GM19372 (cell line): ENCODE data around the gene PPHLN1.
"Not testable (repeated sequence)": the region's sequence is repeated elsewhere in the genome, so short reads cannot be mapped to it uniquely, and the experiment has no call there.

ENCODE experiments used
- ATAC-seq: cut with Tn5 transposase; IDR thresholded peaks from one replicate; pipeline ENCODE4 v1.9.1; 2021; ENCODE audit warnings: mild to moderate bottlenecking, low read depth, moderate library complexity; ENCODE audit not compliant: unreplicated experiment

PPHLN1 gene

DNA sequence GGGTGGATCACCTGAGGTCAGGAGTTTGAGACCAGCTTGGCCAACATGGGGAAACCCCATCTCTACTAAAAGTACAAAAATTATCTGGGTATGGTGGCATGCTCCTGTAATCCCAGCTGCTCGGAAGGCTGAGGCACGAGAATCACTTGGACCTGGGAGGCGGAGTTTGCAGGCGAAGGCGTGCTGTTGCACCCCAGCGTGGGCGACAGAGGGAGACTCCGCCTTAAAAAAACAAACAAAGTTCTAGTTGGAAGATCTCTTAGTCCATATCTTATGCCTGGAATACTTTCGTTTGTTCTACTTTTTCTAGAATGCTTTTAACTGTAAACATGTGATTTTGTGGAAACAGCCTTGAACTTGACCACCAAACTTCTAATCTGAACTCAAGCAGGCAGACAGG is 38.7 kb downstream of the PPHLN1 start:
- no peak for ATAC-seq

DNA sequence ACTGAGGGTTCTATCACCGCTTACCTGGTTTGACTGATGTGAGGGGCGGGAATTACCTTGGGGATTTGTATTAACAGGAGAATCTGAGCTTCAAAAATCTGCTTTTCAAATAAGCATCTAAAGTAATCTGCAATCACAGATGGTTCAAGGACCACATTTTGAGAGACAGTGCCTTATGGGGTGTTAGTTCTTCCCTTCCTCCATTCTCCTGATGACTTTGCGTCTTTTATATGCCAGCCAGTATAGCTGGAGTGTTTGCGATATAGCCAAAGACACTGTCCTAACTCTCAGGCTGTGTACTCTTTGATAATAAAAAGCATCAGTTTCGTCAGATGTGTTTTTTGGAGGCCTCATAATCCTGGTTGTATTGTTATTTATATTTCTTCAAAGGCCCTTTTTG is 39.5 kb downstream of the PPHLN1 start:
- no peak for ATAC-seq

DNA sequence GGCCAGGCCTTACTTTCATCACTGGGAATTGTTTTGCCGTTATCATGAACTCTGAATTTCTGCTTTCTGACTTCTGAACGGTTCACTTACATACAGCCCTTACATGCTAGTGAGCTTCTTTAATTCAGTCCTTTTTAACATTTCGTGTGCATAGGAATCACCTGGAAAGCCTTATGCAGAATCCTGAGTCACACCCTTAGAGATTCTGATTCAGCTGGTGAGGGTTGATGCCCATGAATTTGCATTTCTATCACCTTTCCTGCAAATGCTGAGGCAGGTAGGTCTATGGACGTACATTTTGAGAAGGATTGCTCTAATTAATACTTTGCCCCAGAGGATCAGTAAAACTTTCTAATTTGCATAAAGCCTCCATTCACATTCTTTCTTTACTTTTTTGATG is 44.0 kb downstream of the PPHLN1 start:
- ATAC-seq = no peak

DNA sequence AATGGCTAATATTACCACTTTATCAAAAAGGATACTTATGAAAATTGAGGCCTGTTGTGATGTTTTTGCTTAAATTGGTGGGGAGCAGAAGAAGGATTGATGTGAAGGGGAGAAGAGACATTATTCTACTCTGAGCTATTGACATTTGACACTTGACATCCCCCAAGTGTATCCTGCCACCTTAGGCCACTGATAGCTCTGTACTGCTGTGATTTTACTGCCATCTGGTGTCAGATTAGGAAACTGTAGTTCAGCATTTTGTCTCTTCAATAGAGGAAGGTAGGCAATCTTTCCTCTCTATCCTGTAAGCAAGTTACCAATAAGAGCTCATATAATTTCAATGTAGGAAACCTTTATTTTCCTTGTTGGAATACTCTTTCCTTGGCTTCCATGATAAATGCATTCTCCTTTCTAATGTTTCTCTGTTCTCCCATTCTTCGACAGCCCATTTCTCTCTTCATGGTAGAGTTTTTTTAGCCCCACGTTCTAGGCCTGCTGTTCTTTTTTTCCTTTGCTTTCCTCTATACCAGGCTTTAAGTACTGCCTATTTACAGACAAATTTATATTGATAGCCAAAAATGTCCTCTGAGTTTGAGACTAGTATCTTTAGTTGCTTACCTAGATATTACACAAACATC is 46.3 kb downstream of the PPHLN1 start:
- peak; percentile 82 for ATAC-seq

DNA sequence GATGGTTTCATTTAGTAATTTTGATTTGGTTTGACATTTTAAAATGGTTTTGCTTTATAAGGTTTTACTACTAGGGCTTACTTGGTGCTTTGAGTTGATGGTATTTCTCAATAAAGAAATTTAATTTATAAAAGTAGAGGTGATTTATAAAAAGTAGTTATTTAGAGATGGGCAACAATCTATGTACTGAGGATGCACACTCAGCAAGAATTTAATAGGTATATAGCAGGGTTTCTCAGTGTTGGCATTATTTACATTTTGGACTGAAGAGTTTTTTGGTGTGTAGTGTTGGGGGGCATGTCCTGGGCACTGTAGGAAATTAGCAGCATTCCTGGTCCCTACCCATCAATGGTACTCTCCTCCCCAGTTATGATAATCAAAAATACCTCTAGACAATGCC is 47.7 kb downstream of the PPHLN1 start:
- no peak for ATAC-seq

DNA sequence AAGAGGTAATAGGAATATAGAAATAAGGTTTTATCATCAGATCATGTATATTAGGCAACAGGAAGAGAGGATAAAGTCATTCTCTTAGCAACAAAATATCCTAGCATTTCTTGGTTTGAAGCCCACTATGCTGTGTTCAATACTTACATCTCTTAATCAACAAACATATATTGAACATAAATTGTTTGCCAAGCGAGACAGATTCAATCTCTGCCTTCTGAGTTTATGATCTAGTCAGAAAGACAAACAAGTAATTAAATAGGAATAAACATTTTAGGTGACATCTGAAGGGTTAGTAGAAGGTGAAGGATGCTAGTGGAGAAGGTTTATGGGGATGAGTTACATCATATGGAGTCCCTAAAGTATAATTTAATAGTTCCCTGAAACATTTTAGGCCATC is 54.8 kb downstream of the PPHLN1 start:
- no peak for ATAC-seq

DNA sequence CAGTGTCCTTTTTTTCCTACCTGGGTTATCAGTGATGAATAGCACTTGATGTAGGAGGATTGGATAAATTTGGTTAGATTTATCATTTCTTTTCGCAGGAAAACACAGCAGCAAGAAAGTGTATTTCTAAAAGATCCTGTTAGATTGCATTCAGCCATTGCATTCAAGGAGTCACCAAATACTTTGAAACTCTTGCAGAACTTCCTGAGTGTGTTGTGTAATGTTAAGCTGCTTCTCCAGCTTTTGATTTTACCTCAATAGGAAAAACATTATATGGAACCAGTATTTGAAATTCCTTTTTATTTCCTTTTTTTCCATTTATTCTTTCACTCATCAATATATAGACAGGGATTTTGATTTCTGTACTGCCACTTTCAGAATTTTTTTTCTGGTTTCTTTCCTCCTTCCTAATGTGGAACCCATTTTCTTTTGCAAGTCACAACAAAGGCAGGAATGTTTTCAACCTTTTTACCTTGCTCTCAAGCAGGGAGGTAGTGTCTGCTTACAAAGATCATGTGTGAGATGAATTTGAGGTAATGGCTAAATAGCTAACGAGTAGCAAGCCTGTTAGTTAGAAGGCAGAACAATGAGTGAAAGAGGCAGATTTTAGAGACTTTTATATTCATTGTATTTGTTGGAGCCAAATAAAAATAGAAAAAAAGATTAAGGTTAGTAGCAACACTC is 56.2 kb downstream of the PPHLN1 start:
- no peak for ATAC-seq

DNA sequence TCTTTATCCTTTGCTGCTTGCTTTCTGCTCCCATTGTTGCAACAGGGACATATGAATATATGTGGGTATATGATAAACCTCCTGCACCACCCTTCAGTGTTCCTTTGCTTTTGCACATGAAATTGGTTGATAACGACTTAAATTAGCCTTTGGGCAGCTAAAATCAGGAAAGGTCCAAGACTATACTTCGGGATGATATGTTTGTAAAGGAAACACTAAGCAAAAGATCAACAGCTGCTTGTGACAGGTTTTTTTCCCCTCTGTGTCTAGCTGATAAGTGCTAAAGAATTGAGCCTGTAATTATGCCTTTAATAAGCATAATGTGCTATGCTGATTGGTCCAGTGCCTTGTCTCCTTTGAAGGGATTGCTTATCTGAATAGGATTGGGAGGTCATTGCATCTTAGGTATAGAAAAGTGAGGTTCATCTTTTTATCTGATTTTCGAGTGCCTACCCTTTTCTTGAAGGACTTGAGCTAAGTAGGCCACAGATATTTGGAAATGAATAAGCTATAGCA is 59.4 kb downstream of the PPHLN1 start:
- ATAC-seq = no peak

DNA sequence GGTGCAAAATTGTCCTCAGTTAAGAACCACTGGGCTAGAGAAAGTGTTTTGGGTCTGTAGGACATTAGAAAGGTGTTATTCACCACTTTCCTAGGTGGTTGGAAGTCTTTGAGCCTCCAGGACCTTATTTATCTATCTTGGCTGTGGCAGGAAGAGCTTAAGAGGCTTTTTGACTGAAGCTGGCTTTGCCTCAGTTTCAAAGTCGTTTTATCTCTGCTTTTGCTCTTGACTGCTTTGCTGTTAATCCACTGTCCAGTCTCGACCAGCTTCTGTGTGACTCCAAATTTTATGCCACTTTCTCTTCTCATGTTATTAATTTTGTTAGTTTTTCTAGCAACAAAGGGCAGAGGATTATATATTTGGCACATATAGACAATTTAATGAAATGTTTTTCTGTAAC is 60.3 kb downstream of the PPHLN1 start:
- ATAC-seq = no peak

DNA sequence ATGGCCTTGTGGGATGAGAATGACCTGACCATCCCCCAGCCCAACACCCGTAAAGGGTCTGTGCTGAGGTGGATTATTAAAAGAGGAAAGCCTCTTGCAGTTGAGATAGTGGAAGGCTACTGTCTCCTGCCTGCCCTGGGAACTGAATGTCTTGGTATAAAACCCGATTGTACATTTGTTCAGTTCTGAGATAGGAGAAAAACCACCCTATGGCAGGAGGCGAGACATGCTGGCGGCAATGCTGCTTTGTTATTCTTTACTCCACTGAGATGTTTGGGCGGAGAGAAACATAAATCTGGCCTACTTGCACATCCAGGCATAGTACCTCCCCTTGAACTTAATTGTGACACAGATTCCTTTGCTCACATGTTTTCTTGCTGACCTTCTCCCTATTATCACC is 62.1 kb downstream of the PPHLN1 start:
- ATAC-seq = not testable (repeated sequence)

DNA sequence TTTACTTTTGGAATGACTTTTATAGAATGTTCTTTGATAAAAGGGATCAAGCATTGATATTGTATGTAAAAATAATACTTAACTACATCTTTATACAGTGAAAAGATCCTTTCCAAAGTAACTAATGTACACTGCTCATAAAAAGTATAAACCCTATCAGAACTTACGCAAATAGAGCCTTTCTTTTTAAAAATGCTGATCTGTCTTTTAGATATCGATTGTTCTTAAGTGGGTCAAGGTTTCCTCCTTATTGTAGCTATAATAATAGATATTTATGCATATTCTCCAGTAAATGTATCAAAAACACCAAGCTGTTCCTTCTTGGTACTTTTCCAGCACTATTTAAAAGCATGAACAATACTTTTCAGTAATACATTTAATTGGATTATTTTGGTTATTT is 68.5 kb downstream of the PPHLN1 start:
- ATAC-seq = no peak

DNA sequence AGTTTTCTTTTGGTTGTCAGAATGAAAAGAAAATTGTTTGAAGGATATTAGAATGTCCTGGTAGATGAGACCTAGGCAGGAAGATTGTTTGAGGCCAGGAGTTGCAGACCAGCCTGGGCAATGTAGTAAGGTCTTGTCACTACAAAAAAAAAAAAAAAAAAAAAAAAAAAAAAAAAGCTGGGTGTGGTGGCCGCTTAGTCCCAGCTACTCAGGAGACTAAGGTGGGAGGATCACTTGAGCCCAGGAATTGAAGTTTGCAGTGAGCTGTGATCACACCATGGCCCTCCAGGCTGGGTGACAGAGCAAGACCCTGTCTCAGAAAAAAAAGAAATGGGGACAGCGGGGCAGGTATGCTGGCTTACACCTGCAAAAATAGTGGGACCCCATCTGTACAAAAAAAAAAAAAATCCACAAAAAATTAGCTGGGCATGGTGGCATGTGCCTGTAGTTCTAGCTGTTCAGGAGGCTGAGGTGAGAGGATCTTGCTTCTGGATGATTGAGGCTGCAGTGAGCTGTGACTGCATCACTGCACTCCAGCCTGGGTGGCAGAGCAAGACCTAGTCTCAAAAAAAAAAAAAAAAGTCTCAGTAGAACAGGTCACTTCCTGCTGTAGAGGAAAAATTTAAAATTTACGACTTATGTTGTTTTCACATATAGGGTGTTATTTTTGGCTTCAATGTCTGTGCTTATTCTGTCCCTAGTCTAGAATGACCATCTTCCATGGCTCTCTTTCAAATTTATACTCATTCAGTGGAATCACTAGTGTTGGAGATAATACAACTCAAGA is 70.7 kb downstream of the PPHLN1 start:
- ATAC-seq = no peak

DNA sequence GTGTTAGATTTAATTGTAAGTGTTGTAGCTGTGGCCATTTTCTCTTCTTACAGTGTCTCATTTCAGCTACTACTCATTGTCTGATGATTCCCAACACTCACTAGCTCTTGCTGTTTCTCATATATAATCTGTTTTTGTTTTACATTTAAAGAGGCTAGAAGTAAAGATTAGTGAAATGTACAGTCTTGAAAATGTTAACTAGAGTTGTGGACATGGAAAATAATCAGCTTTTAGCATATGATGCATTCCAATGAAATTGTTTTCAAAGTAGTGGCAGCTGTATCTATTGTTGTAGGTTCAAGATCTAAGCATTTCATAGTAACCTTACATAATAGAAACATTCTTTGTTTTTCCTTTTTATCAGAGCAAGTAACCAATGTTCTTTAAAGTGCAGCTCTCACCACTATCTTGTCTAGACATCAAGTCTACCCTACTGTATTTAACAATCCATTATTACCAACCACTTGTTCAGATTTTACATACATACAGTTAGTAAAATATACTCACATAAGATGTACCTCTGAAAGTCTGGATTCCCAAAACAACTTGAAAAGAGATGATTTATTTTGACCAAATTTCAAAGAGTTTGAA is 76.9 kb downstream of the PPHLN1 start:
- no peak for ATAC-seq

DNA sequence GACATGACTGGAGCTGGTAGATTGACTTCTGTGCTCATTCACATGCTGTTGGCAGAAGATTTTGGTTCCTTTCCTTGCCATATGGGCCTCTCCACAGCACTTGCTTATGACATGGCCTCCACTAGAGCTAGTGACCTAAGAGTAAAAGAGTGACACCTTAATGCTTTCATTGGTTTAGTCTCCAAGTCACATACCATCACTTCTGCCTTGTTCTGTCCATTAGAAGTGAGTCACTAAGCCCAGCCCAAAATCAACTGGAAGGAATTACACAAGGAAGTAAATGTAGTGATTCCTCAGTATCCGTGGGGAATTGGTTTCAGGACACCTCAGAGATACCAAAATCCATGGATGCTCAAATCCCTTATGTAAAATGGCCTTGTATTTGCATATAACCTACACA is 81.3 kb downstream of the PPHLN1 start:
- no peak for ATAC-seq

DNA sequence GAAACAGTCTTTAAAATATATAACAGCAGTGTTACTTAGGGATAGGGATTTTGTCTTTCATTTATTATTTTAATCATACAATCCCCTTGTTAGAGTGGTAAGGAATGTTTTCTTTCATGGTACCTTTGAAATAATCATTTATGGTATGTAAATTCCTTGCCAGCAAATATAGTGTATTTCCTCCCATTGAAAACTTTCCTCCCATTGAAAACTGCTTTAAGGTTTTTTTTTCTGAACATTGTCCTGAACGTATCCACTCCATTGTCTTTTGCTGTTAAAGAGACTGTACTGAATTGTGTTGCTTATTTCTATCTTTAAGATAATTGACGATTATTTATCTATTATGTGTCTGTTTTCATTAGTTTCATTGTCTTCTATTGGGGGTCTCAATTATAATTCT is 83.5 kb downstream of the PPHLN1 start:
- ATAC-seq = no peak

DNA sequence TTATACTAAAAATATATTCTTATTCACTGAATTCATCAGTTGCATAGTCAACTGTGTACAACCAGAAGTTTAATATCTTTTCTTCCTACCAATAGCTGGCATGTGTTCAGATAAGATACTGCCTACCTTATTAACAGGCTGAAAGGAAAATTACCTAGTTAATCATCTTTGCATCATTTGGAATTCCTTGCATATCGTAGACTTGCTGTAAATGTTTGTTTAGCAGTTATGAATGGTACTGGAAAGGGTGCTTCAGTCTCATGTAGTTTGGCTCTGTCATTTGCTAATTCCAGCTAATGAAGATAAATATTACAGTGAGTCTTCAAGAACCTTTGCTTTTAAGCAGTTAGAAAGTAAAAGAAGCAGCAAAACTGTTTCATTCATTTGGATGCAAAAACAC is 84.4 kb downstream of the PPHLN1 start:
- ATAC-seq = no peak

DNA sequence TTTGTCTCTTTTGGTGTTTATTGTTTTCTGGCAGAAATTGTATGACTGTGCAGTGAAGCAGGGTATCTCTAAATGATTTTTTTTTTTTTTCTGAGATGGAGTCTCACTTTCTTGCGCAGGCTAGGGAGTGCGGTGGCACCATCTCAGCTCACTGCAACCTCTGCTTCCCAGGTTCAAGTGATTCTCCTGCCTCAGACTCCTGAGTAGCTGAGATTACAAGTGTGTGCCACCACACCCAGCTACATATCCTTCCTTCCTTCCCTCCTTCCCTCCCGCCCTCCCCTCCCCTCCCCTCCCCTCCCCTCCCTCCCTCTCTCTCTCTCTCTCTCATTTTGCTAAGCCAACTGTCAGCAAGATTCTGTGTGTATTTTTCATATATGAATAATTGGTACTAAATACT is 94.4 kb downstream of the PPHLN1 start:
- no peak for ATAC-seq

DNA sequence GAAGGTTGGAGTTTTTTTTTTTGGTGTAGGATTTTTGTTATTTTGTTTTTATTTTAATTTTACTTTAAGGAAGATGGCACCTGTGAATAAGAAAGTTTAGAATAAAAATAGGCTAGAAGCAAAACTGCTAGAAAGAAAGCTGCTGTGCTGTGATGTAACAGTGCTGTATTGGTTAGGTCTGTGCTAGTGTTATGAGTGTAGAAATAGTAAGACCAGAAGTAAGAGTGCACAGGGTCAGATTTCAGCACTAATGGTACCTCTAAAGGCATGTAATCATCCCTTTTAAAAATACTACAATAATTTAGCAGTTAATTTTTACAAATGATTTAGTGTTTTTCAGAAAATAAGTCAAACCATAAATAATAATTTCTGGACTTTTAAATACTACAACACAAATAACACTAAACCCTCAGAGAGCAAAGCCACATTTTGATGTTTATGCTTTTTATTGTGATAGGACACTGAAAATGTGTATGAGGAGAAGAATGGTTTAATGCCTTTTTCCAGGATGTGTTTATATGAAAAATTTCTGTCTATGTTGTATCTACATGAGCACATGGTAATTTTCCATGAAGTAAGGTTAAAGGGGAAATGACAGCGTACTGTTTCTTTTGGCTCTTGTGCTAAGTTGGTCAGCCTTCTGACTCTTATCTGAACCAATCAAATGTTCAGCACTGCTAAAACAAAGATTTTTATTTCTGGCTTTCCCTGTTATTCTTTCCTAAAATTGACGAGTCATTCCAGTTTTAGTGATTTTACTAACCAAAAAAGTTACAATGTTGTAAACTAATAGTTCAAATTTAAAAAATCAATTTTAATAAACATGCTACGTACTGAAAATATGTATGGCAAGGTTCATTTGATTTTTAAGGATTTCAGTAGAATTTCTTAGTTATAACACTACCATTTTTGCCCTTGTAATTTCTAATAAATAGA is 96.1 kb downstream of the PPHLN1 start:
- ATAC-seq = peak; percentile 81

DNA sequence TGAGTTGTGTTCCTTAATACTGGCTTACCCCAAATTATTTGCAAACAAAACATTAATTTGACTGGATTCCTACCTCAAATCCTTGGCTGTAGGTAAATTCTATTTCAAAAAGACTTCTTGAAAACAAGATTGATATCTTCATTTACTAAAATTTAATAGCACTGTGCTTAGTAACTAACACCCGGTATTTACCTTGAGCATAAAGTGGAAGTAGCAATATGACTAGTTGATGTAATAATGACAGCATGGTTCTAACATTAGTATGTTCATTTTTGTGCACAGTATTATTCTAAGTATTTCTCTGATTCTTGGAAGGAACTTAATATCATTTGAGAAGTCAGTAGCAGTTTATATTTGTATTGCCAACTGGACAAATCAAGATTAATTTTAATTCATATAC is 96.8 kb downstream of the PPHLN1 start:
- no peak for ATAC-seq

DNA sequence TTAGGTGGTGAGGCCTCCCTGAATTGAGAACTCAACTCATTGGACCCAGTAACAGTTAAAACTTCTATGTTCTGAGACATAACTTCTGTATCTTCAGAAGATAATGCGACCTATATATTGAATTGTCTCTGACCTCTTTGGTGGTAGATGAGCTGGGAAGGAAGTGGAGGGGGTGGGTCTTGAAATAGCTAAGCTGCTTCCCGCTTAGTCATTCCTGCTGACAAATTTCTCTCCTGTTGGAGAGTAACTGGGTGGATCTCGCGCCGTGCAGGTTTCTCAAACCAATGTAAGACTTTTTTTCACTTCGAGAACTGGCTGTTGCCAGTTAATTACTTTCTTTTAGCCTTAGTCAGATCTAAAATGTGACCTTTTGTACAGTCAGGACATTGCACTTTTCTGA is 100.8 kb downstream of the PPHLN1 start:
- no peak for ATAC-seq
